Transverse colon (tissue), 4 donors: ENCODE results near the gene ADGRG2.

Experiments used
- EP300 ChIP-seq: sonication (generic); formaldehyde crosslinking; IDR thresholded peaks from one replicate; pipeline ENCODE4 v1.6.1; 2017; ENCODE audit warnings: antibody characterized with exemption, low read depth
- POLR2A ChIP-seq: fragments of 450-650 bp; IDR thresholded peaks from one replicate; pipeline ENCODE4 v1.6.1; 2016; ENCODE audit warnings: antibody characterized with exemption, mild to moderate bottlenecking, moderate library complexity
- POLR2AphosphoS5 ChIP-seq, 3 donors: sonication (generic); formaldehyde crosslinking; IDR thresholded peaks; one replicate each; pipeline ENCODE4 v1.6.1; 2016; ENCODE audit warnings: antibody characterized with exemption in 3 of 3
- TF ChIP-seq, protein P1 (sequence below), 5 experiments: fragments of 200-600 bp in 3 of 5; fragments of 450-650 bp in 2 of 5; sonication (generic) in 3 of 5; IDR thresholded peaks; 1 replicate in 2 of 5; 2 replicates in 3 of 5; pipeline ENCODE4 v1.5.1; 2016 to 2017; ENCODE audit warnings: antibody characterized with exemption in 5 of 5, inconsistent platforms in 3 of 5, mild to moderate bottlenecking in 2 of 5, moderate library complexity in 1 of 5

DNA sequence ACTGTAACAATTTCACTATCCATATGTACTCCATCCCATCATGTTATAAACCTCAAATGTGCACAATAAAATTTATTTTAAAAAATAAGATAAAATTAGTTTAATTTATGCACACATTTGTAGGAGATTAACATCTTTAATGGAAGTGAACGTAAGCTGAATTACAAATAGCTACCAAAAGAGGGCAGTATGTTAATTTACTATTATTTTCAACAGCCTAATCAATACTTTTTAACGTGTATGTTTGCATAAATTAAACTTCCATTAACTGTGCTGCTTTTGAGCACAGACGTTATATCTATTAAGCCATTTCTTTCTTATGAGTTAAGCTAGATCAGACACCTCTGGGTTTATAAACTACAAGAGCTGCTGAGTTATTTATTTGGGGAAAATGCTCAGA, 81.9 kb downstream of the ADGRG2 start:
- TF ChIP-seq, protein P1, sequence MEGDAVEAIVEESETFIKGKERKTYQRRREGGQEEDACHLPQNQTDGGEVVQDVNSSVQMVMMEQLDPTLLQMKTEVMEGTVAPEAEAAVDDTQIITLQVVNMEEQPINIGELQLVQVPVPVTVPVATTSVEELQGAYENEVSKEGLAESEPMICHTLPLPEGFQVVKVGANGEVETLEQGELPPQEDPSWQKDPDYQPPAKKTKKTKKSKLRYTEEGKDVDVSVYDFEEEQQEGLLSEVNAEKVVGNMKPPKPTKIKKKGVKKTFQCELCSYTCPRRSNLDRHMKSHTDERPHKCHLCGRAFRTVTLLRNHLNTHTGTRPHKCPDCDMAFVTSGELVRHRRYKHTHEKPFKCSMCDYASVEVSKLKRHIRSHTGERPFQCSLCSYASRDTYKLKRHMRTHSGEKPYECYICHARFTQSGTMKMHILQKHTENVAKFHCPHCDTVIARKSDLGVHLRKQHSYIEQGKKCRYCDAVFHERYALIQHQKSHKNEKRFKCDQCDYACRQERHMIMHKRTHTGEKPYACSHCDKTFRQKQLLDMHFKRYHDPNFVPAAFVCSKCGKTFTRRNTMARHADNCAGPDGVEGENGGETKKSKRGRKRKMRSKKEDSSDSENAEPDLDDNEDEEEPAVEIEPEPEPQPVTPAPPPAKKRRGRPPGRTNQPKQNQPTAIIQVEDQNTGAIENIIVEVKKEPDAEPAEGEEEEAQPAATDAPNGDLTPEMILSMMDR (IDR thresholded peaks at IDR 0.05), result no peak
- TF ChIP-seq POLR2AphosphoS5 (IDR thresholded peaks at IDR 0.05) (no peak), EP300 (no peak), POLR2A (no peak)
